Endothelial cell of umbilical vein (primary cell): ENCODE data around the gene COX8A. TPM values are rescaled to one million over a fixed set of nuclear protein-coding genes. Genes with fewer than 3 reads are reported as not detected.

ENCODE experiments used
- BruUV-seq: library from RNA; stranded (reverse); fragments of 400-500 nt; replicated peaks from 2 replicates; lab custom pipeline; 2021; lab: Mats Ljungman, UMichigan
- CTCF ChIA-PET: fragments of 300-600, 350-600 bp; sonication (Branson Sonifier 250); formaldehyde crosslinking; loops from one replicate; lab custom pipeline; 2021; ENCODE audit warnings: antibody characterized with exemption, inconsistent platforms; lab: Charles Lee
- POLR2A ChIA-PET: fragments of 300-600, 350-600 bp; sonication (Branson Sonifier 250); formaldehyde crosslinking; loops from one replicate; lab custom pipeline; 2021; ENCODE audit warnings: antibody characterized with exemption, inconsistent platforms; lab: Charles Lee
- DNase-seq: peaks from one replicate; pipeline ENCODE4 v3.0.0-alpha.2; 2011; ENCODE audit warnings: low read depth, low spot score
- FAIRE-seq: peaks from 2 replicates; lab custom pipeline; 2011; peaks lifted over from hg19 to GRCh38; lab: Jason Lieb, UNC
- H2AFZ ChIP-seq: 2 replicates; pipeline ENCODE4 v1.6.0; 2012; ENCODE audit warnings: low read depth, low read length, control low read depth, inconsistent platforms
- H3K27ac ChIP-seq: 2 replicates; pipeline ENCODE4 v1.5.1; 2011; ENCODE audit warnings: low read depth, mild to moderate bottlenecking, control low read depth, low read length, moderate library complexity; ENCODE audit not compliant: insufficient read depth
- H3K27me3 ChIP-seq, 2 experiments: 2 replicates each; pipeline versions ENCODE4 v1.6.0 to v1.6.1; 2011; ENCODE audit warnings: low read length in 2 of 2, mixed read lengths in 1 of 2; ENCODE audit not compliant: control insufficient read depth in 2 of 2, insufficient read depth in 2 of 2
- H3K36me3 ChIP-seq, 2 experiments: 2 replicates in 1 of 2; 3 replicates in 1 of 2; pipeline ENCODE4 v1.5.1; 2011; ENCODE audit warnings: low read length in 2 of 2, mild to moderate bottlenecking in 1 of 2, moderate library complexity in 1 of 2; ENCODE audit not compliant: control insufficient read depth in 2 of 2, insufficient read depth in 2 of 2; ENCODE audit errors: extremely low read depth in 1 of 2
- H3K4me1 ChIP-seq: 3 replicates; pipeline ENCODE4 v1.5.1; 2011; ENCODE audit warnings: mild to moderate bottlenecking, low read length; ENCODE audit not compliant: control insufficient read depth, insufficient read depth; ENCODE audit errors: extremely low read depth
- H3K4me2 ChIP-seq: 2 replicates; pipeline ENCODE4 v1.6.1; 2011; ENCODE audit warnings: low read length, control low read depth, mixed read lengths; ENCODE audit not compliant: insufficient read depth
- H3K4me3 ChIP-seq, 3 experiments: fragments of 200-600 bp in 1 of 3; sonication (generic), shearing (Covaris generic) in 1 of 3; replicated peaks in 1 of 3; 2 replicates each; pipeline ENCODE4 v1.5.1; 2011 to 2016; ENCODE audit warnings: control low read depth in 3 of 3, low read length in 3 of 3, mild to moderate bottlenecking in 2 of 3, inconsistent platforms in 1 of 3, low read depth in 1 of 3, moderate library complexity in 1 of 3; ENCODE audit not compliant: insufficient read depth in 1 of 3
- H3K79me2 ChIP-seq: 2 replicates; pipeline ENCODE4 v1.6.0; 2012; ENCODE audit warnings: low read length, inconsistent platforms; ENCODE audit not compliant: control insufficient read depth, insufficient read depth
- H3K9ac ChIP-seq: replicated peaks from 2 replicates; pipeline ENCODE3; 2011; ENCODE audit warnings: low read length, control low read depth; ENCODE audit not compliant: insufficient read depth; ENCODE audit errors: extremely low read depth
- H3K9me1 ChIP-seq: replicated peaks from 3 replicates; pipeline ENCODE4 v1.6.0; 2011; ENCODE audit warnings: mild to moderate bottlenecking, low read length; ENCODE audit not compliant: control insufficient read depth, insufficient read depth; ENCODE audit errors: extremely low read depth
- H3K9me3 ChIP-seq: replicated peaks from 2 replicates; pipeline ENCODE4 v1.5.1; 2012; ENCODE audit warnings: low read length, inconsistent platforms; ENCODE audit not compliant: control insufficient read depth, insufficient read depth
- H4K20me1 ChIP-seq: replicated peaks from 2 replicates; pipeline ENCODE3; 2011; ENCODE audit warnings: mild to moderate bottlenecking, low read length; ENCODE audit not compliant: control insufficient read depth, insufficient read depth; ENCODE audit errors: extremely low read depth
- CTCF ChIP-seq, 2 donors: IDR thresholded peaks; 1 replicate in 1 of 2; 2 replicates in 1 of 2; pipeline ENCODE4 v1.5.1; 2011; ENCODE audit warnings: low read length in 2 of 2, mild to moderate bottlenecking in 2 of 2, moderate library complexity in 2 of 2, control low read depth in 1 of 2, inconsistent platforms in 1 of 2, low read depth in 1 of 2; ENCODE audit not compliant: insufficient read depth in 1 of 2; ENCODE audit errors: extremely low read depth in 1 of 2
- EZH2 ChIP-seq: IDR thresholded peaks from 2 replicates; pipeline ENCODE4 v1.6.1; 2012; ENCODE audit warnings: borderline replicate concordance, low read depth, mild to moderate bottlenecking, moderate library complexity, low read length, inconsistent platforms; ENCODE audit not compliant: severe bottlenecking
- FOS ChIP-seq: IDR thresholded peaks from 2 replicates; pipeline ENCODE4 v1.6.1; 2011; ENCODE audit warnings: mild to moderate bottlenecking, low read length, moderate library complexity, borderline replicate concordance; ENCODE audit not compliant: insufficient read depth
- GATA2 ChIP-seq: IDR thresholded peaks from 2 replicates; pipeline ENCODE4 v1.7.0; 2011; ENCODE audit warnings: low read depth, mild to moderate bottlenecking, moderate library complexity, mixed read lengths, low read length; ENCODE audit not compliant: insufficient read length, insufficient read depth
- JUN ChIP-seq: IDR thresholded peaks from 2 replicates; pipeline ENCODE4 v1.6.1; 2011; ENCODE audit warnings: borderline replicate concordance, low read depth; ENCODE audit not compliant: insufficient read length, insufficient read depth
- MAX ChIP-seq: IDR thresholded peaks from 2 replicates; pipeline ENCODE4 v1.6.1; 2011; ENCODE audit not compliant: insufficient read depth, insufficient read length
- MYC ChIP-seq: IDR thresholded peaks from one replicate; pipeline ENCODE4 v1.6.1; 2011; ENCODE audit warnings: mild to moderate bottlenecking, low read depth, low read length
- POLR2A ChIP-seq: IDR thresholded peaks from 2 replicates; pipeline ENCODE4 v1.6.1; 2012; ENCODE audit warnings: low read depth, mild to moderate bottlenecking, control low read depth, low read length
- POLR2AphosphoS5 ChIP-seq: IDR thresholded peaks from 2 replicates; pipeline ENCODE4 v1.6.1; 2012; ENCODE audit warnings: low read depth, mild to moderate bottlenecking, control low read depth, low read length, moderate library complexity; ENCODE audit not compliant: insufficient read depth
- dilution Hi-C: fragments of 300-500 bp; cut with MboI; formaldehyde crosslinking; loops from one replicate; pipeline ENCODE4 v1.15.0; 2019; ENCODE audit warnings: low sequenced_read_pairs; ENCODE audit not compliant: extremely low pct_ligation_motif_present
- intact Hi-C: fragments of 100-400 bp; cut with micrococcal nuclease; formaldehyde crosslinking; loops from one replicate; pipeline ENCODE4 v1.10.0; 2022
- polyA plus RNA-seq, 4 experiments: library from polyadenylated mRNA; depleted of rRNA in 3 of 4; stranded (reverse) in 3 of 4; unstranded in 1 of 4; fragments of >200 nt; gene quantifications; 2 replicates each; pipeline versions ENCODE4 v1.2.1 to v1.2.3, GENCODE V29; 2011 to 2012; ENCODE audit warnings: missing spikeins in 1 of 4
- total RNA-seq: library from RNA; stranded (reverse); gene quantifications from 2 replicates; pipeline ENCODE4 v1.2.3, GENCODE V29; 2021

Gene COX8A
- total and polyA plus RNA-seq, 2 donors (not counting 3 experiments of a cell fraction or from before 2014, with no cell fraction given) = 339 to 930 TPM

- no peak for TF ChIP-seq MYC
- TF ChIP-seq GATA2 = no peak
- no peak for TF ChIP-seq MAX
- no peak for TF ChIP-seq CTCF (IDR thresholded peaks at IDR 0.05; ENCODE audit: extremely low read depth in 1 of 2, insufficient read depth in 1 of 2, low read depth in 1 of 2, low read length in 2 of 2)
- TF ChIP-seq JUN = no peak
- no peak for TF ChIP-seq POLR2A
- no peak for TF ChIP-seq FOS
- TF ChIP-seq EZH2 = no peak
- no peak for TF ChIP-seq POLR2AphosphoS5
- intact Hi-C loops = no loop called here
- dilution Hi-C loops = no loop called here
- BruUV-seq = no TSS peak
- peaks cover 23% of the 10 kb centered on the region for H3K79me2 ChIP-seq
- no peak overlapping the region for H3K27ac ChIP-seq
- H3K9me3 ChIP-seq = no peaks in the 10 kb centered on the region
- peaks cover 13% of the 10 kb centered on the region for H3K4me1 ChIP-seq
- H4K20me1 ChIP-seq = no peaks in the 10 kb centered on the region
- DNase-seq (no peak), FAIRE-seq (no peak)
- no peak overlapping the region for H2AFZ ChIP-seq
- H3K36me3 ChIP-seq = peaks cover 0 to 2% of the 10 kb centered on the region in 2 experiments
- H3K9me1 ChIP-seq = no peaks in the 10 kb centered on the region
- no peak overlapping the region for H3K9ac ChIP-seq
- no peak overlapping the region for H3K4me3 ChIP-seq
- POLR2A ChIA-PET = no interaction called here
- no peaks in the 10 kb centered on the region for H3K27me3 ChIP-seq
- no peak overlapping the region for H3K4me2 ChIP-seq
- CTCF ChIA-PET = interaction anchor here (0.6 kb wide), 1 partner anchor 134 kb away, joined by 3 read pairs; no protein-coding TSS in a partner anchor
Measured at GRCh38 chr11:63978551-63979239, 4.3 kb downstream of the COX8A start.
